Esophagus muscularis mucosa (tissue), 4 donors: ENCODE measurements around the gene TMEM132E.

Source experiments
- EP300 ChIP-seq: sonication (generic); formaldehyde crosslinking; IDR thresholded peaks from one replicate; pipeline ENCODE4 v1.6.1; 2017; ENCODE audit warnings: antibody characterized with exemption
- POLR2AphosphoS5 ChIP-seq, 2 donors: sonication (generic); formaldehyde crosslinking; IDR thresholded peaks; one replicate each; pipeline ENCODE4 v1.6.1; 2017; ENCODE audit warnings: antibody characterized with exemption in 2 of 2
- TF ChIP-seq, protein P1 (sequence below), 3 experiments: fragments of 200-600 bp in 2 of 3; fragments of 450-650 bp in 1 of 3; sonication (generic) in 2 of 3; IDR thresholded peaks; one replicate each; pipeline ENCODE4 v1.5.1; 2017 to 2019; ENCODE audit warnings: antibody characterized with exemption in 3 of 3, mild to moderate bottlenecking in 2 of 3, moderate library complexity in 1 of 3

DNA sequence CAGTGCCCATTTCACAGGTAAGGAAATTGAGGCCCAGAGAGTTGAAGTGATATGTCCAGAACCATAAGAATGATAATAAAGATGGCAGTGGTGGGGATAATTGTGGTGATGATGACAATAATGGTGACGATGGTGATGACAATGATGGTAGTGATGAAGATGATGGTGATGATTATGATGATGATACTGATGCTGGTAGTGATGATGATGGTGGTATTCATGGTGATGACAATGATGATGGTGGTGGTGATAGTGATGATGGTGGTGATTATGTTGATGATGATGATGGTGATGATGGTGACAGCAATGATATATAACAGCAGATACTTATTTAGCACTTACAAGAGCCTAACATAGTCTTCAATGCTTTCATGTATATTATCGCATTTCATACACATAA lies 18.1 kb upstream of the TMEM132E start:
- TF ChIP-seq, protein P1, sequence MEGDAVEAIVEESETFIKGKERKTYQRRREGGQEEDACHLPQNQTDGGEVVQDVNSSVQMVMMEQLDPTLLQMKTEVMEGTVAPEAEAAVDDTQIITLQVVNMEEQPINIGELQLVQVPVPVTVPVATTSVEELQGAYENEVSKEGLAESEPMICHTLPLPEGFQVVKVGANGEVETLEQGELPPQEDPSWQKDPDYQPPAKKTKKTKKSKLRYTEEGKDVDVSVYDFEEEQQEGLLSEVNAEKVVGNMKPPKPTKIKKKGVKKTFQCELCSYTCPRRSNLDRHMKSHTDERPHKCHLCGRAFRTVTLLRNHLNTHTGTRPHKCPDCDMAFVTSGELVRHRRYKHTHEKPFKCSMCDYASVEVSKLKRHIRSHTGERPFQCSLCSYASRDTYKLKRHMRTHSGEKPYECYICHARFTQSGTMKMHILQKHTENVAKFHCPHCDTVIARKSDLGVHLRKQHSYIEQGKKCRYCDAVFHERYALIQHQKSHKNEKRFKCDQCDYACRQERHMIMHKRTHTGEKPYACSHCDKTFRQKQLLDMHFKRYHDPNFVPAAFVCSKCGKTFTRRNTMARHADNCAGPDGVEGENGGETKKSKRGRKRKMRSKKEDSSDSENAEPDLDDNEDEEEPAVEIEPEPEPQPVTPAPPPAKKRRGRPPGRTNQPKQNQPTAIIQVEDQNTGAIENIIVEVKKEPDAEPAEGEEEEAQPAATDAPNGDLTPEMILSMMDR (IDR thresholded peaks at IDR 0.05), result no peak
- TF ChIP-seq EP300 (no peak), POLR2AphosphoS5 (IDR thresholded peaks at IDR 0.05) (no peak)
